ENCODE results near the gene TCF21.
"Not testable (repeated sequence)": the region's sequence is repeated elsewhere in the genome, so short reads cannot be mapped to it uniquely, and the experiment has no call there.

TCF21 gene

DNA sequence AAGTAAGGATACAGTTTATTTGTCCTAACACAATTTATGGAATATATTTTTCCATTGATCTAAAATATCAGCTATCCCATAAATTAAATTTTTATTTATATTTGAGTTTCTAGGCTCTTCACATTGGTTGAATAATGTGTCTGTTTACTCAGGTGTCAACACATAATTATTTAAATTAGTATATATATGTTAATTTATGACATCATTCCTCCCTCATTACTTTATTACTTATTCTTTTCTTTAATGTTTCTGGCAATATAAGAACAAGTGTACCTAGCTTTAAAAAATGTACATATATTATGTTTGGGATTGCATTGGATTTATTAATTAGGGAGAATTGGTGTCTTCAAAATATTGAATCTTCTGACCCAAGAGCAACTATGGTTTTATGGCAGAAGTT, 31.2 kb upstream of the TCF21 start:
- no peak for TF ChIP-seq EZH2phosphoT487 (IDR thresholded peaks at IDR 0.05; ENCODE audit: borderline replicate concordance)
- TF ChIP-seq, protein P1, sequence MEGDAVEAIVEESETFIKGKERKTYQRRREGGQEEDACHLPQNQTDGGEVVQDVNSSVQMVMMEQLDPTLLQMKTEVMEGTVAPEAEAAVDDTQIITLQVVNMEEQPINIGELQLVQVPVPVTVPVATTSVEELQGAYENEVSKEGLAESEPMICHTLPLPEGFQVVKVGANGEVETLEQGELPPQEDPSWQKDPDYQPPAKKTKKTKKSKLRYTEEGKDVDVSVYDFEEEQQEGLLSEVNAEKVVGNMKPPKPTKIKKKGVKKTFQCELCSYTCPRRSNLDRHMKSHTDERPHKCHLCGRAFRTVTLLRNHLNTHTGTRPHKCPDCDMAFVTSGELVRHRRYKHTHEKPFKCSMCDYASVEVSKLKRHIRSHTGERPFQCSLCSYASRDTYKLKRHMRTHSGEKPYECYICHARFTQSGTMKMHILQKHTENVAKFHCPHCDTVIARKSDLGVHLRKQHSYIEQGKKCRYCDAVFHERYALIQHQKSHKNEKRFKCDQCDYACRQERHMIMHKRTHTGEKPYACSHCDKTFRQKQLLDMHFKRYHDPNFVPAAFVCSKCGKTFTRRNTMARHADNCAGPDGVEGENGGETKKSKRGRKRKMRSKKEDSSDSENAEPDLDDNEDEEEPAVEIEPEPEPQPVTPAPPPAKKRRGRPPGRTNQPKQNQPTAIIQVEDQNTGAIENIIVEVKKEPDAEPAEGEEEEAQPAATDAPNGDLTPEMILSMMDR (conservative IDR thresholded peaks at IDR 0.05; ENCODE audit: low read length), result no peak
- no peak overlapping the region for H3K9ac ChIP-seq (ENCODE audit: low read depth, low read length, poor library complexity, severe bottlenecking)
- no peak overlapping the region for H2AFZ ChIP-seq (ENCODE audit: low read length)
- H3K9me3 ChIP-seq (ENCODE audit: insufficient read depth, low read depth, low read length), result peaks cover 3% of the 10 kb centered on the region; the same call in 1 of the 2 replicates
- H3F3A ChIP-seq (ENCODE audit: low read depth), result no peaks in the 10 kb centered on the region
- no peaks in the 10 kb centered on the region for H3K27me3 ChIP-seq (ENCODE audit: insufficient read depth, low read length, poor library complexity, severe bottlenecking)
- H3K79me2 ChIP-seq (ENCODE audit: insufficient read depth, low read length), result no peaks in the 10 kb centered on the region
- no peak overlapping the region for H3K4me2 ChIP-seq (ENCODE audit: low read depth, low read length, poor library complexity, severe bottlenecking)
- no peaks in the 10 kb centered on the region for H3K4me1 ChIP-seq (ENCODE audit: insufficient read depth, low read length, poor library complexity, severe bottlenecking)
- H3K9me2 ChIP-seq (replicated peaks; ENCODE audit: low read depth, low read length), result no peaks in the 10 kb centered on the region
- no peak overlapping the region for H3K4me3 ChIP-seq (ENCODE audit: low read length, poor library complexity, severe bottlenecking)
- H3K36me3 ChIP-seq (ENCODE audit: insufficient read depth, low read length), result no peaks in the 10 kb centered on the region
- H4K20me1 ChIP-seq (ENCODE audit: insufficient read depth, low read length, poor library complexity, severe bottlenecking), result no peaks in the 10 kb centered on the region

DNA sequence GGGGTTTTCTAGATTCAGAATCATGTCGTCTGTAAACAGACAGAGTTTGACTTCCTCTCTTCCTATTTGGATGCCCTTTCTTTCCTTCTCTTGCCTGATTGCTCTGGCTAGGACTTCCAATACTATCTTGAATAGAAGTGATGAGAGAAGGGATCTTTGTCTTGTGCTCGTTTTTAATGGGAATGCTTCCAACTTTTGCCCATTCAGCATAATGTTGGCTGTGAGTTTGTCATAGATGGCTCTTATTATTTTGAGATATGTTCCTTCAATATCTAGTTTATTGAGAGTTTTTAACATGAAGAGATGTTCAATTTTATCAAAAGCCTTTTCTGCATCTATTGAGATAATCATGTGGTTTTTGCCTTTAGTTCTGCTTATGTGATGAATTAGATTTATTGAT, 27.6 kb upstream of the TCF21 start:
- not testable (repeated sequence) for H3K4me3 ChIP-seq (ENCODE audit: low read length, poor library complexity, severe bottlenecking); H3K9me2 ChIP-seq (replicated peaks; ENCODE audit: low read depth, low read length); H3K4me1 ChIP-seq (ENCODE audit: insufficient read depth, low read length, poor library complexity, severe bottlenecking); H3K9ac ChIP-seq (ENCODE audit: low read depth, low read length, poor library complexity, severe bottlenecking); H3K4me2 ChIP-seq (ENCODE audit: low read depth, low read length, poor library complexity, severe bottlenecking); H3K36me3 ChIP-seq (ENCODE audit: insufficient read depth, low read length); H3K9me3 ChIP-seq (ENCODE audit: insufficient read depth, low read depth, low read length); H2AFZ ChIP-seq (ENCODE audit: low read length); H3K79me2 ChIP-seq (ENCODE audit: insufficient read depth, low read length); H3K27me3 ChIP-seq (ENCODE audit: insufficient read depth, low read length, poor library complexity, severe bottlenecking); H4K20me1 ChIP-seq (ENCODE audit: insufficient read depth, low read length, poor library complexity, severe bottlenecking); H3F3A ChIP-seq (ENCODE audit: low read depth)

DNA sequence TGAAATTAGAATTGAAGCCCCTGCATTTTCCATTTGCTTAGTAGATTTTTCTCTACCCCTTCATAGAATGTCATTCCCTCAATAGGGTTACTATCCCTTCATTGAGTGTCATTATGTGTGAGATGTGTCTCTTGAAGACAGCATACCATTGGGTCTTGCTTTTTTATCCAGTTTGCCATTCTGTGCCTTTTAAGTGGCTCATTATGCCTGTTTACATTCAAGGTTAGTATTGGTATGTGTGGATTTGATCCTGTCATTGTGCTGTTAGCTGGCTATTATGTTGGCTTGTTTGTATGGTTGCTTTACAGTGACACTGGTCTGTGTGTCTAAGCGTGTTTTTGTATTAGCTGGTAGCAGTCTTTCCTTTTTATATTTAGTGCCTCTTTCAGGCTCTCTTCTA, 25.7 kb upstream of the TCF21 start:
- Histone ChIP-seq H3K79me2 (ENCODE audit: insufficient read depth, low read length) (no peaks in the 10 kb centered on the region), H2AFZ (ENCODE audit: low read length) (no peak overlapping the region), H3K27me3 (ENCODE audit: insufficient read depth, low read length, poor library complexity, severe bottlenecking) (no peaks in the 10 kb centered on the region), H3F3A (ENCODE audit: low read depth) (no peaks in the 10 kb centered on the region), H3K4me2 (ENCODE audit: low read depth, low read length, poor library complexity, severe bottlenecking) (no peak overlapping the region), H3K36me3 (ENCODE audit: insufficient read depth, low read length) (no peaks in the 10 kb centered on the region), H3K4me3 (ENCODE audit: low read length, poor library complexity, severe bottlenecking) (no peak overlapping the region), H3K4me1 (ENCODE audit: insufficient read depth, low read length, poor library complexity, severe bottlenecking) (no peaks in the 10 kb centered on the region), H4K20me1 (ENCODE audit: insufficient read depth, low read length, poor library complexity, severe bottlenecking) (no peaks in the 10 kb centered on the region), H3K9me3 (ENCODE audit: insufficient read depth, low read depth, low read length) (peaks cover 5% of the 10 kb centered on the region; the same call in 1 of the 2 replicates), H3K9me2 (replicated peaks; ENCODE audit: low read depth, low read length) (no peaks in the 10 kb centered on the region), H3K9ac (ENCODE audit: low read depth, low read length, poor library complexity, severe bottlenecking) (no peak overlapping the region)
- TF ChIP-seq, protein P1 (conservative IDR thresholded peaks at IDR 0.05; ENCODE audit: low read length), result no peak
- no peak for TF ChIP-seq EZH2phosphoT487 (IDR thresholded peaks at IDR 0.05; ENCODE audit: borderline replicate concordance)

DNA sequence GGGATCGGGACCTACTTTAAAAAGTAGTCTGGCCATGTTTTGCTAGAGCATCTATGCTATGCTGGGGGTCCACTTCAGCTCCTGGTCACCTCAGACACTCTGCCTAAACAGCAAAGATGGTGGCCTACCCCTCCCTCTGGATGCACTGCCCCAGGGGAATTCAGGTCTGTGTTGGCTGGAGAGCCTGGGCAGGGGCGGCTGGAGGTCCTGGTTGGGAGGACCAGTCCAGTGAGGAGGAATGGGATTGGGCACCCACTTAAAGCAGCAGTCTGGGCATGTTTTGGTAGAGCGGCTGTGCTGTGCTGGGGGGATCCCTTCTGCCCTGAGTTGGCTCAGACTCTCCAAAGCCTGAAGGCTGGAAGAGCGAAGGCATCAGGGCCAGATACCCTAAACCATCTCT, 23.2 kb upstream of the TCF21 start:
- H3F3A ChIP-seq (ENCODE audit: low read depth), result no peaks in the 10 kb centered on the region
- TF ChIP-seq, protein P1 (conservative IDR thresholded peaks at IDR 0.05; ENCODE audit: low read length), result no peak
- no peak for TF ChIP-seq EZH2phosphoT487 (IDR thresholded peaks at IDR 0.05; ENCODE audit: borderline replicate concordance)
- H4K20me1 ChIP-seq (ENCODE audit: insufficient read depth, low read length, poor library complexity, severe bottlenecking), result no peaks in the 10 kb centered on the region
- no peaks in the 10 kb centered on the region for H3K36me3 ChIP-seq (ENCODE audit: insufficient read depth, low read length)
- no peak overlapping the region for H3K4me2 ChIP-seq (ENCODE audit: low read depth, low read length, poor library complexity, severe bottlenecking)
- H3K4me3 ChIP-seq (ENCODE audit: low read length, poor library complexity, severe bottlenecking), result no peak overlapping the region
- no peaks in the 10 kb centered on the region for H3K4me1 ChIP-seq (ENCODE audit: insufficient read depth, low read length, poor library complexity, severe bottlenecking)
- no peak overlapping the region for H2AFZ ChIP-seq (ENCODE audit: low read length)
- peaks cover 5% of the 10 kb centered on the region; the same call in 1 of the 2 replicates for H3K9me3 ChIP-seq (ENCODE audit: insufficient read depth, low read depth, low read length)
- no peak overlapping the region for H3K9ac ChIP-seq (ENCODE audit: low read depth, low read length, poor library complexity, severe bottlenecking)
- H3K27me3 ChIP-seq (ENCODE audit: insufficient read depth, low read length, poor library complexity, severe bottlenecking), result no peaks in the 10 kb centered on the region
- no peaks in the 10 kb centered on the region for H3K79me2 ChIP-seq (ENCODE audit: insufficient read depth, low read length)
- no peaks in the 10 kb centered on the region for H3K9me2 ChIP-seq (replicated peaks; ENCODE audit: low read depth, low read length)
